Hepatocyte (in vitro differentiated cells): ENCODE measurements around the gene MICAL2.

ENCODE experiments used
- EZH2 ChIP-seq: fragments of 200-600 bp; sonication (generic); IDR thresholded peaks from 2 replicates; pipeline ENCODE4 v1.6.1; 2016; ENCODE audit warnings: antibody characterized with exemption, mild to moderate bottlenecking, borderline replicate concordance
- EZH2phosphoT487 ChIP-seq: fragments of 200-600 bp; sonication (generic); IDR thresholded peaks from one replicate; pipeline ENCODE4 v1.6.1; 2018; ENCODE audit warnings: antibody characterized with exemption, mild to moderate bottlenecking, low read depth, moderate library complexity; ENCODE audit not compliant: unreplicated experiment, severe bottlenecking
- TF ChIP-seq, protein P1 (sequence below): fragments of 200-600 bp; sonication (generic); IDR thresholded peaks from 2 replicates; pipeline ENCODE4 v1.5.1; 2016; ENCODE audit warnings: antibody characterized with exemption, mild to moderate bottlenecking; ENCODE audit not compliant: poor library complexity

DNA sequence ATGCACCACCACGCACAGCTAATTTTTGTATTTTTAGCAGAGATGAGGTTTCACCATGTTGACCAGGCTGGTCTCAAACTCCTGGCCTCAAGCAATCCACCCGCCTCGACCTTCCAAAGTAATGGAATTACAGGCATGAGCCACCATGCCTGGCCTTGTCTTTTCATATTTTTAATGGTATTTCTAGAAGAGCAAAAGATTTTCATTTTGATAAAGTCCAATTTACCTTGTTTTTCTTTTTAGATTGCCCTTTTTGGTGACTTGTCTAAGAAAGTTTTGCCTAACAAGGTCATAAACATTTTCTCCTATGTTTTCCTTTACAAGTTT, 45.5 kb upstream of the MICAL2 start:
- TF ChIP-seq, protein P1, sequence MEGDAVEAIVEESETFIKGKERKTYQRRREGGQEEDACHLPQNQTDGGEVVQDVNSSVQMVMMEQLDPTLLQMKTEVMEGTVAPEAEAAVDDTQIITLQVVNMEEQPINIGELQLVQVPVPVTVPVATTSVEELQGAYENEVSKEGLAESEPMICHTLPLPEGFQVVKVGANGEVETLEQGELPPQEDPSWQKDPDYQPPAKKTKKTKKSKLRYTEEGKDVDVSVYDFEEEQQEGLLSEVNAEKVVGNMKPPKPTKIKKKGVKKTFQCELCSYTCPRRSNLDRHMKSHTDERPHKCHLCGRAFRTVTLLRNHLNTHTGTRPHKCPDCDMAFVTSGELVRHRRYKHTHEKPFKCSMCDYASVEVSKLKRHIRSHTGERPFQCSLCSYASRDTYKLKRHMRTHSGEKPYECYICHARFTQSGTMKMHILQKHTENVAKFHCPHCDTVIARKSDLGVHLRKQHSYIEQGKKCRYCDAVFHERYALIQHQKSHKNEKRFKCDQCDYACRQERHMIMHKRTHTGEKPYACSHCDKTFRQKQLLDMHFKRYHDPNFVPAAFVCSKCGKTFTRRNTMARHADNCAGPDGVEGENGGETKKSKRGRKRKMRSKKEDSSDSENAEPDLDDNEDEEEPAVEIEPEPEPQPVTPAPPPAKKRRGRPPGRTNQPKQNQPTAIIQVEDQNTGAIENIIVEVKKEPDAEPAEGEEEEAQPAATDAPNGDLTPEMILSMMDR, result no peak
- TF ChIP-seq EZH2, result no peak
- no peak for TF ChIP-seq EZH2phosphoT487
